HuH-7.5 (cell line): ENCODE data around the gene ZDHHC11.
"Not testable (repeated sequence)": the region's sequence is repeated elsewhere in the genome, so short reads cannot be mapped to it uniquely, and the experiment has no call there.

ENCODE experiments used
- DNase-seq: peaks from one replicate; pipeline ENCODE4 v3.0.0; 2011; ENCODE audit warnings: low spot score

ZDHHC11 gene

DNA sequence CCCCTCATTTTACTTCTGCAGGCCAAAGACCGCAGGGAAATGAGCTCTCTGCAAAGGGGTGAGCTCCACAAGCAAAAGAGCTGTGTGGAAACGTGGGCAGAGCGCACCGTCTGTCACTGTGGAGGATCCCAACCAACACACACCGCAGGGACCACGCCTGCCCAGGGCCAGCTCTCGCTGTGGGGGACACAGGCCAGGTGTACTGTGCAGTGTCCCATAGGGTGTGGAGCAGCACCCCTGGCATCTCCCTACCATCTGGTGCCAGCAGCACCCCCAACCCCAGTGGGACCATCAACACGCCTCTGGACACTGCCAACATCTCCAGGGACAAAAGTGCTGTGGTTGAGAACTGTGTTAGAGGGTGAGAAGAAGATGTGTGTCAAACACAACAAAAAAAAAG, 27.9 kb upstream of the ZDHHC11 start:
- DNase-seq: not testable (repeated sequence)

DNA sequence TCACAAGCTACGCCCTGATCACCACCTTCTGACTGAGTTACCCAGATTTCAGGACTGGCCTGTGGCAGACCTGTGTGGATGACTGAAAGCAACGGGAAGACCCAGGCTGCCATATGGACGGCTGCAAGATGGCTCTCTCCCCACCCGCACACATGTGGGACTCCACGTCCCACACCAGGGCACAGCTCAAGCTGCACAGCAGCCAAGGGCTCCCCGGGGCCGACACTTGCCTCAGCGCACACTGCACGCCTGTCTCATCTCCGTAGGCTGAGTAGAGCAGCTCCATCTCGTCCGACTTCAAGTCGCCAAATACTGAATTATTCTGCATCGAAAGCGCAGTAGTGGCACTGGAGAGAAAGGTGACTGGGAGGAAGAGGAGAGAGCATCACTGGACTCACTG, 27.3 kb upstream of the ZDHHC11 start:
- no peak for DNase-seq

DNA sequence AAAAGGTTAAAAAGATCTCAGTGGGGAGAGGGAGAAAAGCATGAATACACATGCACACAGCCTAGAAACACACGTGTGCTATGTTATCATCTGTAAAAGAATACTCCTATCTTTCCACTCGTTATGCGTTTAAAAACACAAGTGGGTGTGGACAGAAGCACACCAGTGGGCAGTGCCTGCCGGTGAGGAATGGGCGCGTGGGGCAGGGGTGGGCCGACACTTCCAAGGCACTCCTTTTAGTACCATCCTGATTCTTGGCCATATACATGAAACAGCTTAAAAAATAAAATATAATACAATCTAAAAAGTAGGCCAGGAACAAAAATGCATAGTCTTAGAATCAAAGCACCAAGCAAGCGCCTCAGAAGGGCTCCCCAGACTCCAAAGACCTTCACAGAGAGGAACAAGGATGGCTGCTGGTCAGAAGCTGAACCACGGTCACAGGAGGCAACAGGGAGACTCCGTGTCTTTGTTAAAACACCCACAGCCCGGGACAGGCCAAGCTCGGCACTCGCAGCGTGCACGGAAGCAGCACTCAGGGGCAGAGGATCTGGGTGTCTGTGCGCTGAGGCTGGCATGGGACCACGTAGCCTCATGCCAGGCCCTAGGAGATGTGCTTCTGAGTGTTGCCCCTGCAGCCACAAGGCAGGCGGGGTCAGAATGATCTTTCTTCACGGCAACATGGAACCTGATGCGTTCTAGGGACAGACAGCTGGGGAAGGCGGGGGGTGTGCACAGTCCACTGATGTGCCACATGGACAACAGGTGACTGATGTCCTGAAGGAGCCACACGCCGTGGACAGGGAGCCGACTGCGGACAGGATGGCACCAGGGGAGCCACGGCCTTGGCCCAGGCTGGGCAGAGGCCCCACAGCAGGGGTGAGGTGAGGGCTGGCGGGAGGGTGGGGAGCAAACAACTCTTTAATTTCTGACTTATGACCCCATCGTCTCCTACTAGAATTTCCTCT, 25.9 kb upstream of the ZDHHC11 start:
- DNase-seq: no peak

- DNase-seq: no peak
Observed at GRCh38 chr5:875931-876330, 25.1 kb upstream of the ZDHHC11 start.

GRCh38 chr5:873328-873727, 22.5 kb upstream of the ZDHHC11 start:
- no peak for DNase-seq

- no peak for DNase-seq
Observed at GRCh38 chr5:872301-872700, 21.5 kb upstream of the ZDHHC11 start.

DNA sequence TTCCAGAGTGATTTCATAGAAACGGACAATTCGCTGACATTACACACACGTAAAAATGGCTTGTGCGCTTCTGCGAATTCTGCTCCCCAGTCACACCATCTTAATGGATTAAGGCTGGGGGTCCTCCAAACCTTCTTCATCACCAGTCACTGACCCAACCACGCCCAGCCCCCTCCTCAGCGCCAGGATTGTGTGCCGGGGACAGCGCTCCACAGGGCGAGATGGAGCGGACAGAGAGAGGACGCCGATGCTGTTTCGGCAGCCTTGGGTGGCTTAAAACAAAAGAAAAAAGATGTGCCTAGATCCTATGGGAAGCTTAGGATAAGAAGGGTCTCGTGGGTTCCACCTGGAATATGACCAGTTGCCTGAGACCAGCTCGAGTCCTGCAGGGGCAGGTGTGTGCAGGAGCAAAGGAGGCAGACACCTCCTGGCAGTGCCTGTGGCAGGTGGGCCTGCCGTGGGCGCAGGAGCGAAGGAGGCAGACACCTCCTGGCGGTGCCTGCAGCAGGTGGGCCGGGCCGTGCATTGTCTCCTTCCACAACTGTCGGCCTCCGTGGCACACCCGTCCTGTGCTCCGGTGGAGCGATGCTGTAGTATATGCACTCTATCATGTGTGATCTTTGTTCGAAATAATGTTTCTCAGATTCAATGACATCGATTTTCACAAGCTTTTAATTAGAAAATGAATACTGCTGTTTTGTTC, 21.0 kb upstream of the ZDHHC11 start:
- no peak for DNase-seq

GRCh38 chr5:870956-871355, 20.2 kb upstream of the ZDHHC11 start:
- DNase-seq: no peak

- DNase-seq: no peak
Observed at GRCh38 chr5:868428-869135, 17.8 kb upstream of the ZDHHC11 start.

DNA sequence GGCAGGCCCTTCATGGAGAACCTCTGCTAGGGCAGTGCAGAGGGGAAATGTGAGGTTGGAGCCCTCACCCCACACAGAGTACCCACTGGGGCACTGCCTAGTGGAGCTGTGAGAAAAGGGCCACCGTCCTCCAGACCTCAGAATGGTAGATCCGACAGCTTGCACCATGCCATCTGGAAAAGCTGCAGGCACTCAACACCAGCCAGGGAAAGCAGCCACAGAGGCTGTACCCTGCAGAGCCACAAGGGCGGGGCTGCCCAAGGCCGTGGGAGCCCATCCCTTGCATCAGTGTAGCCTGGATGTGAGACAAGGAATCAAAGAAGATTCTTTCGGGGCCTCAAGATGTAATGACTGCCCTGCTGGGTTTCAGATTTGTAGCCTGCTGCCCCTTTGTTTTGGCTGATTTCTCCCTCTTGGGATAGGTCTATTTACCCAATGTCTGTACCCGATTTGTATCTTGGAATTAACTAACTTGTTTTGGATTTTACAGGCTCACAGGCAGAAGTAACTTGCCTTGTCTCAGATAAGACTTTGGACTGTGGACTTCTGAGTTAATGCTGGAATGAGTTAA, 16.6 kb upstream of the ZDHHC11 start:
- no peak for DNase-seq

- no peak for DNase-seq
Observed at GRCh38 chr5:865771-866170, 15.0 kb upstream of the ZDHHC11 start.

GRCh38 chr5:865168-865521, 14.4 kb upstream of the ZDHHC11 start:
- DNase-seq: no peak

DNA sequence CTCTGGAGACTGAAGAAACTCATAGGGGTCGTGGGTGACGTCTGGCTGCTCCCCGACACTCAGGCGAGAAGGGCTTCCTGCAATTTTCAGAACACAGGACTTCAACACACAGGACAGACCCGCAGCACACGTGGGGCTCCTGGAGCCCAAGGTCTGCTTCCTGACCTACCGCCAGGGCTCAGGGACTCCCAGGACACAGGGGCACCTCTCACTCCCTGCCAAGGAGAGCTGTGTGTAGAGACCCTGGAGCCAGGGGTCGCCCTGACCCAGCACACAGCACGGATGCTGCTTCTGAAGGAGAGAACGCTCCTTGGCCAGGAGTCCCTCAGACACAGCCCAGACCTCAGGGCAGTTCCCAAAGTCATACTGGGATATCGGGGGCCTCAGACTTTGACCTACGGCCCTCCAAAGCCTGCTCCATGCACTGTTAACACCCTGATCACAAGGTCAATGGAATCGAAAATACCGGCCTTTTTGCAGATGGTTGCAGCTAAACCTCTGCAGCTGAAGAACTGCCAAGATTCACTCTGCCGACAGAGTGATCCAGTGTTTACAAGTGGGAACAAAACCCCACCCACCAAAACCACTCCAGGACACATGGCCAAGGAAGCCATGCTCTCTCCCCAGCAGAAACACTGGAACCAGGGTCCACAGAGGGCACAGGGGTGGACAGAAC, 13.8 kb upstream of the ZDHHC11 start:
- DNase-seq: no peak

DNA sequence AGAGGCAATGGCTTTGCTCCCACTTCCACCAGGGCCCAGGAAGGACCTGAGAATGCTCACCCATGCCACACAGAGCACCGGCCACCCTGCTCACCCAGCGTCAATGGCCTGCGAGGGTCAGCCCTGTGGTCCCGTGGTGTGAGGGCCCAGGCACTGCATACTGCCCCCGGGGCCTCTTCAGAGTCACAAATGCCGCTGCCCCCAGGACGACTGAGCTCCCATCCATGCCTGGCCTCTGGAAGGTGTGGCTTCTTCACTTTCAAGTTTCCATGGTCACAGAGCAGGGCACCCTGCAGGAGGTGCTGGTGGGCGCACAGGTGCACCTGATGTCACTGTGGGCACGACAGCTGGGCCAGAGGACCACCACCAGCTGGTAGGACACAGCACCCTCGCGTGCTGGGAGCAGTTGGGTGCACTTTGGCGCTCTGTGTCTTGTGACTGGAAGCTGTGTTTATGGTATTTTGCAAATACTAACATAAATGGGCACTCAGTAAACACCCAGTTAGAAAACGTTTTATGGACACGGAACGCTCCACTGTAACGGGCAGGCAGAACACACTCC, 12.5 kb upstream of the ZDHHC11 start:
- no peak for DNase-seq

- no peak for DNase-seq
Observed at GRCh38 chr5:862367-863243, 11.8 kb upstream of the ZDHHC11 start.

GRCh38 chr5:861442-862366, 10.9 kb upstream of the ZDHHC11 start:
- DNase-seq: no peak

DNA sequence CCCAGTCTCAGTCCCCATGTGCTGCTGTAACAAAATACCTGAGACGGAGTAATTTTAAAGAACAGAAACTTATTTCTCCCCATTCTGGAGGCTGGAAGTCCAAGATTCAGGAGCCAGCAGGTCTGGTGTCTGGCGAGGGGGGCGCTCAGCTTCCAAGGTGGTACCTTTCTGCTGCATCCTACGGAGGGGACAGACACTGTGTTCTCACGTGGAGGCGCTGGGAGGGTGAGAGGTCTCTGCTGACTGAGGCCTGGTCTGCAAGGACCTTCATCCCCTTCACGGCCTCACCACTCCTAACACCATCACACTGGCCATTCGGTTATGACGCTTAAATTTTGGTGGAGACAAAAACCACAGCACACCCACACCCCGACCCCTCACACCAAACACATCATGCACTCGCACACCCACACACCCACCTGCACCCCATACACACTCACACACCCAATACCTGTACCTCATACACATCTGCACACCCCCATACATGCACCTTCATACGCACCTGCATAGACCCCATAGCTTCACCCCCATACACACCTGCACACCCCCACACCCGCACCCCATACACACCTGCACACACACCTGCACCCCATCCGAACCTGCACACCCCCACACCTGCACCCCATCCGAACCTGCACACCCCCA, 9.8 kb upstream of the ZDHHC11 start:
- no peak for DNase-seq

DNA sequence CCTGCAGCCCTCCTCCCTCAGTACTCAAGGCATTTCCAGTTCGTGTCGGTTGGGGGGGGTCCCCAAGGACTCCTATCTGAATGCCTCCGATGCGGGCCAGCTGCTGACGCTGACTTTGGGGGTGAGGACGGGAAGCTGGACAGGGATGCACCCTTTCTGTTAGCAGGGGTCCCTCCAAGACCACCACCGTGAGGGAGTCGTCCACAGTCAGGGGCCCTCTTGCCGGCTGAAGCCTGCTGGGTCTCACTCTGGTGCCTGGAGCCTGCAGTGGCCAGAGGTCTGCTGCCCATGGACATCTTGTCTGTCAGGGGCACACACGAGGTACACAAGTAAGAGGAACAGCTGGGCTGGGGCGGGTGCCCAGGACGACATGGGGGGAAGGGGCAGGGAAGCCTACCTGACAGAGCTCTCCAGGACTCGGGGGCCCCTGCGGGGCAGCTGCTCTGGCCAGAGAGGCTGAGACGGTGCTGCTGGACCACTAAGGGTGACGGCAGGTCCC, 9.1 kb upstream of the ZDHHC11 start:
- DNase-seq: no peak

- no peak for DNase-seq
Observed at GRCh38 chr5:859391-859790, 8.6 kb upstream of the ZDHHC11 start.
